Measurements from ENCODE around the gene CFL2. TPM values are rescaled to one million over a fixed set of nuclear protein-coding genes. Genes with fewer than 3 reads are reported as not detected.

The CFL2 gene
- total RNA-seq (10 to 100 TPM; 36.4 to 37.9 TPM), total RNA-seq (5.2 to 95.4 (median 15.6) reads per million in 172 experiments)
- 7.1 TPM for polyA plus RNA-seq (2013, experiment 1 of 2)
- polyA plus RNA-seq (2013, experiment 2 of 2): 22.6 TPM

- TF ChIP-seq, protein P1, sequence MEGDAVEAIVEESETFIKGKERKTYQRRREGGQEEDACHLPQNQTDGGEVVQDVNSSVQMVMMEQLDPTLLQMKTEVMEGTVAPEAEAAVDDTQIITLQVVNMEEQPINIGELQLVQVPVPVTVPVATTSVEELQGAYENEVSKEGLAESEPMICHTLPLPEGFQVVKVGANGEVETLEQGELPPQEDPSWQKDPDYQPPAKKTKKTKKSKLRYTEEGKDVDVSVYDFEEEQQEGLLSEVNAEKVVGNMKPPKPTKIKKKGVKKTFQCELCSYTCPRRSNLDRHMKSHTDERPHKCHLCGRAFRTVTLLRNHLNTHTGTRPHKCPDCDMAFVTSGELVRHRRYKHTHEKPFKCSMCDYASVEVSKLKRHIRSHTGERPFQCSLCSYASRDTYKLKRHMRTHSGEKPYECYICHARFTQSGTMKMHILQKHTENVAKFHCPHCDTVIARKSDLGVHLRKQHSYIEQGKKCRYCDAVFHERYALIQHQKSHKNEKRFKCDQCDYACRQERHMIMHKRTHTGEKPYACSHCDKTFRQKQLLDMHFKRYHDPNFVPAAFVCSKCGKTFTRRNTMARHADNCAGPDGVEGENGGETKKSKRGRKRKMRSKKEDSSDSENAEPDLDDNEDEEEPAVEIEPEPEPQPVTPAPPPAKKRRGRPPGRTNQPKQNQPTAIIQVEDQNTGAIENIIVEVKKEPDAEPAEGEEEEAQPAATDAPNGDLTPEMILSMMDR (IDR thresholded peaks at IDR 0.05): no peak
- H3K36me3 Mint-ChIP-seq (ENCODE audit: low read depth): peaks cover 22% of the 10 kb centered on the region
- H3K27ac Mint-ChIP-seq: peak within 1 kb of the TSS; percentile 90
- no peaks in the 10 kb centered on the region for H3K9me3 Mint-ChIP-seq
- peaks cover 31% of the 10 kb centered on the region for H3K4me1 Mint-ChIP-seq (ENCODE audit: low read depth)
- Histone ChIP-seq H3K4me3 (ENCODE audit: low read length) (peak within 1 kb of the TSS; percentile 78), H3K27me3 (ENCODE audit: control insufficient read depth in 1 of 2, insufficient read depth in 2 of 2, low read length in 2 of 2) (no peaks in the 10 kb centered on the region), H3K9me3 (ENCODE audit: control insufficient read depth in 1 of 2, insufficient read depth in 1 of 2, low read length in 2 of 2) (no peaks in the 10 kb centered on the region), H3K27ac (ENCODE audit: low read depth in 1 of 2, low read length in 2 of 2) (peak within 1 kb of the TSS; percentile 31 to 52), H3K4me1 (ENCODE audit: insufficient read depth, low read length) (peaks cover 9% of the 10 kb centered on the region), H3K36me3 (ENCODE audit: insufficient read depth, low read length) (no peaks in the 10 kb centered on the region)
- ATAC-seq (ENCODE audit: poor library complexity) (peak; percentile 87), DNase-seq (peak; percentile 34 to 92 (median 61))
- intact Hi-C loops (cut with DNase I, micrococcal nuclease): loop anchor here in 1 of 2 experiments (5.0 kb wide), 2 partner anchors 82 to 268 kb away; partner anchors contain the start of genes SNX6 and SRP54
- CTCF ChIA-PET: interaction anchor here (0.5 to 1.8 kb wide), 2 partner anchors 8 to 63 kb away, joined by 3 to 9 read pairs; no protein-coding TSS in a partner anchor
- H3K27me3 Mint-ChIP-seq: no peaks in the 10 kb centered on the region
- POLR2A ChIA-PET: interaction anchor here (0.8 to 3.0 kb wide), 7 partner anchors 8 to 690 kb away, joined by 3 to 11 read pairs (median 3); partner anchors contain the start of genes FAM177A1, NFKBIA, SNX6 and SRP54
- H3K4me3 Mint-ChIP-seq: peak within 1 kb of the TSS; percentile 94
Measured at GRCh38 chr14:34714320-34715126, at the start of gene CFL2. TSS of gene CFL2 (minus strand) at chr14:34714593. CDS start at chr14:34714540, 53 bp downstream.

GRCh38 chr14:34755215-34755614 is 40.8 kb upstream of the CFL2 start:
- Mint-ChIP-seq H3K4me1 (ENCODE audit: low read depth) (no peaks in the 10 kb centered on the region), H3K27ac (no peak overlapping the region), H3K27me3 (no peaks in the 10 kb centered on the region), H3K36me3 (ENCODE audit: low read depth) (peaks cover 61% of the 10 kb centered on the region), H3K4me3 (no peak overlapping the region), H3K9me3 (no peaks in the 10 kb centered on the region)
- DNase-seq (no peak), ATAC-seq (ENCODE audit: poor library complexity) (no peak)
- no peaks in the 10 kb centered on the region for H3K4me1 ChIP-seq (ENCODE audit: insufficient read depth, low read length)
- intact Hi-C loops (cut with DNase I, micrococcal nuclease): no loop called here
- H3K9me3 ChIP-seq (ENCODE audit: control insufficient read depth in 1 of 2, insufficient read depth in 1 of 2, low read length in 2 of 2): no peaks in the 10 kb centered on the region
- no peaks in the 10 kb centered on the region for H3K27me3 ChIP-seq (ENCODE audit: control insufficient read depth in 1 of 2, insufficient read depth in 2 of 2, low read length in 2 of 2)
- H3K27ac ChIP-seq (ENCODE audit: low read depth in 1 of 2, low read length in 2 of 2): no peak overlapping the region
- POLR2A ChIA-PET: no interaction called here
- H3K36me3 ChIP-seq (ENCODE audit: insufficient read depth, low read length): peaks cover 52% of the 10 kb centered on the region
- H3K4me3 ChIP-seq (ENCODE audit: low read length): no peak overlapping the region
- CTCF ChIA-PET: no interaction called here
- TF ChIP-seq, protein P1 (IDR thresholded peaks at IDR 0.05): no peak

DNA sequence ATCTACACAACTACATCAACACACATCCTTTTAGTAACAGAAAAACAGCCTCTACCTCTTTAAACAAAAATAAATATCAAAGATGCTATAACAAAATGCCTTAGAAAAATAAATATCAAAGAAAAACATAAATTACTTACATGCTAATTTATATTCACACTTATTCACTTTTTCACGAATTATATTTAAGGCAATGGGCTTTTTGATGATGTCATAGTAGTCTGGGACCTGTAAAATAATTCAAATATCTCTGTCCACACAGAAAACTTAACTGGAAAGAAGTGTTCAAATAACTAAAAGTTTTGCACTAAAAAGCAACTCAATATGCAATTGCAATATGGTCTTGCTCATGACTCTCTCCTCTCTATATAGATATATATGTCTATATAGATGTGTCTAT is 40.3 kb upstream of the CFL2 start:
- H3K9me3 ChIP-seq (ENCODE audit: control insufficient read depth in 1 of 2, insufficient read depth in 1 of 2, low read length in 2 of 2): no peaks in the 10 kb centered on the region
- Mint-ChIP-seq H3K36me3 (ENCODE audit: low read depth) (peaks cover 58% of the 10 kb centered on the region), H3K9me3 (no peaks in the 10 kb centered on the region), H3K27ac (no peak overlapping the region), H3K27me3 (no peaks in the 10 kb centered on the region), H3K4me3 (no peak overlapping the region), H3K4me1 (ENCODE audit: low read depth) (no peaks in the 10 kb centered on the region)
- no peak overlapping the region for H3K27ac ChIP-seq (ENCODE audit: low read depth in 1 of 2, low read length in 2 of 2)
- CTCF ChIA-PET: no interaction called here
- H3K36me3 ChIP-seq (ENCODE audit: insufficient read depth, low read length): peaks cover 46% of the 10 kb centered on the region
- DNase-seq (no peak), ATAC-seq (ENCODE audit: poor library complexity) (no peak)
- POLR2A ChIA-PET: no interaction called here
- H3K4me3 ChIP-seq (ENCODE audit: low read length): no peak overlapping the region
- TF ChIP-seq, protein P1 (IDR thresholded peaks at IDR 0.05): no peak
- no peaks in the 10 kb centered on the region for H3K27me3 ChIP-seq (ENCODE audit: control insufficient read depth in 1 of 2, insufficient read depth in 2 of 2, low read length in 2 of 2)
- H3K4me1 ChIP-seq (ENCODE audit: insufficient read depth, low read length): no peaks in the 10 kb centered on the region
- intact Hi-C loops (cut with DNase I, micrococcal nuclease): no loop called here

All from CD4-positive, alpha-beta T cell (primary cell).